Lower leg skin (tissue), 4 donors: ENCODE measurements around the gene USP10. TPM values are rescaled to one million over a fixed set of nuclear protein-coding genes. Genes with fewer than 3 reads are reported as not detected.
A peak's percentile ranks its signal among the peaks of the same experiment; 100 is the strongest.

ENCODE experiments used
- DNase-seq, 2 donors: peaks; one replicate each; pipeline ENCODE4 v3.0.0-alpha.2; 2019; ENCODE audit warnings: low spot score in 2 of 2
- H3K4me3 ChIP-seq: fragments of 200-600 bp; sonication (generic); 2 replicates; pipeline ENCODE4 v1.5.1; 2017; ENCODE audit warnings: mild to moderate bottlenecking, low read depth; ENCODE audit not compliant: poor library complexity, severe bottlenecking
- CTCF ChIP-seq, 3 donors: fragments of 450-650 bp; IDR thresholded peaks; one replicate each; pipeline ENCODE4 v1.5.1; 2016; ENCODE audit warnings: antibody characterized with exemption in 3 of 3, mild to moderate bottlenecking in 3 of 3, moderate library complexity in 2 of 3
- POLR2A ChIP-seq, 2 donors: fragments of 450-650 bp; IDR thresholded peaks; one replicate each; pipeline ENCODE4 v1.6.1; 2016 to 2017; ENCODE audit warnings: antibody characterized with exemption in 2 of 2, mild to moderate bottlenecking in 1 of 2, moderate library complexity in 1 of 2
- WGBS, 2 donors: methylation state at CpG; one replicate each; pipeline ENCODE4 v1.1.5; 2018; 5-methylcytosine and 5-hydroxymethylcytosine counted together
- intact Hi-C: fragments of 100-400 bp; cut with DNase I; formaldehyde crosslinking; loops from one replicate; pipeline ENCODE4 v1.15.0; 2023; ENCODE audit warnings: low total_unique reads
- total RNA-seq, 4 donors: library from RNA; depleted of rRNA; stranded (reverse); fragments of >200 nt; gene quantifications; one replicate each; pipeline ENCODE4 v1.1.0, GENCODE V29; 2016

Gene USP10
- total RNA-seq, 4 donors from 2014 or later, result 54.3 to 69.0 (median 60.7) TPM

GRCh38 chr16:84751947-84752346, 52.1 kb downstream of the USP10 start:
- intact Hi-C loops, result no loop called here
- no peak for DNase-seq
- no peak overlapping the region for H3K4me3 ChIP-seq
- TF ChIP-seq CTCF (IDR thresholded peaks at IDR 0.05) (no peak), POLR2A (IDR thresholded peaks at IDR 0.05) (no peak)

DNA sequence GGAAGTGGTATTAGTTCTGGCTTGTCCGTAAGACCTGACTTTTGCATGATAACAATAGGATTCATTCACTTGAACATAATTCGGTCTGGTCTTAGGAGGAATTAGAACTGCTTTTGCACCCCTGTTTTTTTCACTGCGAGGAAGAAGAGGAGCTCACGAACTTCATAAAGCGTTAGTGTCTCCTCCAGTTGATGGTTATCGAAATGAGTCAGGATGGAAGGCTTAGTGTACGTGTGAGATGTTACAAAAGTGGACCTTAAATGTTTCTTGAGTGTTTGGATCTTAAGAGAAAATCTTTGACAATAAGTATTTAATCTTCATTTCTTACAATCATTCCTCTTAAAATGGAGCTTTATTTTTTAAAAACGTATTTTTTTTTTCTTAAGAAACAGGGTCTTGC, 52.8 kb downstream of the USP10 start:
- intact Hi-C loops, result no loop called here
- no peak for TF ChIP-seq CTCF (IDR thresholded peaks at IDR 0.05)
- no peak for TF ChIP-seq POLR2A (IDR thresholded peaks at IDR 0.05)
- DNase-seq, result no peak
- 86 to 87% methylated on average over 8 of the region's 8 CpGs for WGBS, 2 donors
- H3K4me3 ChIP-seq, result no peak overlapping the region

DNA sequence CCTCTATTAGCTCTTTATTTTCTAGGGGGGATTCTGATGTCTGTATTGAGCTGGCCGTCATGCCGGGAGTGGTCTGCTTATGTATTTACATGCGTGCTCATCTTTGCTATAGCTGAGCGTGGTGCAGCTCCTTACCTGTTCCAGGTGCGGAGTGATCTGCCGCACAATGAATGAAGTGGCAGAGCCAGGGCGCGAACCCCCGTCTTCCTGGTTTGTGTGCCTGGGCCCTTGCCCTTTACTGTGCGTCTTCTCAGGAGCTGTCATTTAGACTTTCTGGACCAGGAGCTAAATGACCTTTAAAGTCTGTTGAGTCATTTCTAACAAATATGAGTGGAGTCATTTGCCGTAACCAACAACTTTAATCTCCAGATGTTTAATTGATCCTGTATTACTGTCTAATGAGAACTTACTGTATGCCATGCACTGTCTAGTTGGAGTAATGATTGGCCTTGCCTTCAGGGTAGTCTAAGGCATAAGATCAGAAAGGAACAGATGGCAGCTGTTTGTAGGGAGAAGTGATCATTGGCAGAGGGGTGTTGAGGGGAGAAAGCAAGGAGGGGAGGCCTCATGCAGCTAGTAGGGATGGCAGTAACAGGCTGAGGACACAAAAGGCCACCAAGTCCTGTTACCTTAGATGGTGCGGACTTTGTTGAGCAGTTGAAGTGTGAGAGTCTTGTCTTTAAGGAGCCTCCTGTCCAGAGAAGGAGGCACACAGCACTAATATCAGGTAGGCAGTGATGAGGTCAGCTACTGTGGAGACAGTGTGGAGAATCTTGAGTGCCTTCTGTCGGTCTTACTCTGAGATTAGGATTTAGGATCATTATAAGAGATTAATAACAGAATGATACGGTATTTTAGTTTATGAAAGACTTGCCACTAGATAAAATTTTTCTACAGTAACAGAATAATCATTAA, 53.9 kb downstream of the USP10 start:
- no peak for DNase-seq
- 87 to 88% methylated on average over 14 of the region's 14 CpGs for WGBS, 2 donors
- intact Hi-C loops, result no loop called here
- no peak for TF ChIP-seq POLR2A (IDR thresholded peaks at IDR 0.05)
- no peak for TF ChIP-seq CTCF (IDR thresholded peaks at IDR 0.05)
- H3K4me3 ChIP-seq, result no peak overlapping the region

DNA sequence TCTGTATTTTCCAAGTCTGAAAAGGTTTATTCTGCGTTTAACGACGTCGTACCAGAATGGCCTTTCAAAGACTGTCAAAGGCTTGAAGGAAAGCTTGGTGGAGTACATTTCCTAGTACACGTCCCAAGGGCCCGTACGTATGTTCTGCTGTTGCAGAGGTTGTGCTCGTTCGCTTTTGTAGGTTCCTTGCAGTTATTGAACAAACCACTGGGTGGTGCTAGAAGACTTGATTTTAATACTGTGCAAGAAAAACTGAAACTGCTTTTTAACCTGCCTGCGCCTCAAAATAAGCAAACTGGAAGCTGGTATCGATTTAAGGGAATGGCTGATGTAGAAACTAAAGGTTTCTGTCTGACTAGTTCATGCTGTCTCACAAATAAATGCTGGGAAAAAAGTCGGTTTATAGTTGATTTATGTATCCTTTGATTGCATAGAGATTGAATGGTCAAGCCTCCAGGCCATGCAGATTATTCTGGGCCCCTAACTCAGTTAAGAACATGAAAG, 54.6 kb downstream of the USP10 start:
- TF ChIP-seq CTCF (IDR thresholded peaks at IDR 0.05), result peak in 1 of 3 donors; percentile 54
- TF ChIP-seq POLR2A (IDR thresholded peaks at IDR 0.05), result no peak
- intact Hi-C loops, result no loop called here
- WGBS, 2 donors, result 5 to 6% methylated on average over 12 of the region's 12 CpGs
- peak in 1 of 2 donors; percentile 85 for DNase-seq
- no peak overlapping the region for H3K4me3 ChIP-seq

DNA sequence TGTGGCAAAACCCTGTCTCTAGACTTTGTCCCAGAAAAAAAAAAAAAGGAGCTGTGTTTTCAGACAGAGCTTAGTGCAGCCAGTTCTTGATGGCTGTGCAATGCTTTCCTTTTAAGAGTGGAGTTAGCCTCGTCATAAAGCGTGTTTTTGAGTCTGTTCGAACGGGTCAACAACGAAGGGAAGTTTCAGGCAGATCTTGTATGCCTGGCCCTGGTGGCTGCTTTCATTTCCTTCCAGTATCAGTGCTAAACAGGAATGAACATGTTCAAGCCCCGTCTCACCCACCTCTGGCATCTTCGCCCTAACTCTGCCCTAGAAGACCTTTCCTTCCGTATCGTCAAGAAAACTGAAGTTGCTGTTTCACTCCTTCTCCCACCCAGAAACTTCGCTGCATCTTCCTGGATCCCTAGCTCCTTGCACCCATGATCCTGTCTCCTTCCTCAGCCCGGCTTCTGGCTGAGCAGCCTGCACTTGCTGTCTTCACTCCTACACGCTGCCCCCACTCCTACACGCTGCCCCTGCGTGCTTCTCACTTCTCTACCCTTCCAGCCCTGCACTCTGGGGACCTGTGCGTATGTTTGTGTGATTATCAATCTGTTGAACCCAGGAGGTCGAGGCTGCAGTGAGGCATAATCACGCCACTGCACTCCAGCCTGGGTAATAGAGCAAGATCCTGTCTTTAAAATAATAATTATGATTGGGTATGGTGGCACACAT, 55.3 kb downstream of the USP10 start:
- no peak for DNase-seq
- 65 to 71% methylated on average over 17 of the region's 17 CpGs for WGBS, 2 donors
- no peak overlapping the region for H3K4me3 ChIP-seq
- TF ChIP-seq CTCF (IDR thresholded peaks at IDR 0.05) (no peak), POLR2A (IDR thresholded peaks at IDR 0.05) (no peak)
- intact Hi-C loops, result no loop called here
